Aorta (tissue), 5 donors: ENCODE results near the gene PDZRN4. TPM values are rescaled to one million over a fixed set of nuclear protein-coding genes. Genes with fewer than 3 reads are reported as not detected.

Experiments used
- ATAC-seq: fragments of 200-7000 bp; cut with Tn5 transposase; one replicate; pipeline ENCODE4 v1.9.1; 2022; ENCODE audit warnings: moderate library complexity; ENCODE audit not compliant: low FRiP score
- DNase-seq, 2 donors: peaks; one replicate each; pipeline ENCODE4 v3.0.0-alpha.2; 2020
- H3K27ac ChIP-seq, 2 donors: one replicate each; pipeline ENCODE4 v1.5.1; 2013; ENCODE audit warnings: low read length in 2 of 2, mild to moderate bottlenecking in 2 of 2, moderate library complexity in 2 of 2, control low read depth in 1 of 2, inconsistent platforms in 1 of 2, low read depth in 1 of 2
- H3K27me3 ChIP-seq, 2 donors: one replicate each; pipeline ENCODE4 v1.6.1; 2013; ENCODE audit warnings: control low read depth in 1 of 2, low read length in 1 of 2, mild to moderate bottlenecking in 1 of 2, moderate library complexity in 1 of 2; ENCODE audit not compliant: insufficient read depth in 2 of 2, control insufficient read depth in 1 of 2
- H3K36me3 ChIP-seq, 2 donors: one replicate each; pipeline ENCODE4 v1.6.1; 2013; ENCODE audit warnings: control low read depth in 1 of 2, low read length in 1 of 2, mild to moderate bottlenecking in 1 of 2; ENCODE audit not compliant: insufficient read depth in 2 of 2, control insufficient read depth in 1 of 2
- H3K4me1 ChIP-seq, 2 donors: one replicate each; pipeline ENCODE4 v1.6.1; 2013; ENCODE audit warnings: low read length in 2 of 2, control low read depth in 1 of 2, mild to moderate bottlenecking in 1 of 2, moderate library complexity in 1 of 2; ENCODE audit not compliant: insufficient read depth in 2 of 2, control insufficient read depth in 1 of 2
- H3K4me3 ChIP-seq, 2 donors: one replicate each; pipeline ENCODE4 v1.5.1; 2013; ENCODE audit warnings: low read length in 2 of 2, control low read depth in 1 of 2, mild to moderate bottlenecking in 1 of 2
- H3K9me3 ChIP-seq: one replicate; pipeline ENCODE4 v1.6.1; 2013; ENCODE audit warnings: mild to moderate bottlenecking, low read length; ENCODE audit not compliant: control insufficient read depth
- WGBS, 2 donors: extraction: QIAGEN DNeasy Blood & Tissue Kit; methylation state at CpG; one replicate each; pipeline ENCODE4 v1.1.7; 2013; 5-methylcytosine and 5-hydroxymethylcytosine counted together
- intact Hi-C, 2 donors: fragments of 100-400 bp; cut with DNase I; formaldehyde crosslinking; loops; one replicate each; pipeline versions ENCODE4 v1.14.2 to v1.15.0; 2022
- polyA plus RNA-seq, 2 donors: library from polyadenylated mRNA; stranded (reverse); fragments of 200-250 nt; gene quantifications; one replicate each; pipeline ENCODE4 v1.2.3, GENCODE V29; 2013
- total RNA-seq, 2 donors: library from RNA; stranded (reverse); fragmentation: NEBNext Ultra II Directional; extraction: Animal tissue kit (Norgen Biotek cat#: 25700); gene quantifications; one replicate each; pipeline ENCODE4 v1.2.1, GENCODE V29; 2021
- donor health status: healthy with polysubstance abuse.
- donor health status: Bipolar disorder and iron deficiency.
- donor health status: DM: no; HTN: no; CAD: no.
- donor health status: DM: no; HTN: no; CAD: no.
- donor health status: DM: yes; HTN: yes; CAD: no.

The PDZRN4 gene
- total and polyA plus RNA-seq, 4 donors, result 1.2 to 11.2 (median 4.3) TPM

DNA sequence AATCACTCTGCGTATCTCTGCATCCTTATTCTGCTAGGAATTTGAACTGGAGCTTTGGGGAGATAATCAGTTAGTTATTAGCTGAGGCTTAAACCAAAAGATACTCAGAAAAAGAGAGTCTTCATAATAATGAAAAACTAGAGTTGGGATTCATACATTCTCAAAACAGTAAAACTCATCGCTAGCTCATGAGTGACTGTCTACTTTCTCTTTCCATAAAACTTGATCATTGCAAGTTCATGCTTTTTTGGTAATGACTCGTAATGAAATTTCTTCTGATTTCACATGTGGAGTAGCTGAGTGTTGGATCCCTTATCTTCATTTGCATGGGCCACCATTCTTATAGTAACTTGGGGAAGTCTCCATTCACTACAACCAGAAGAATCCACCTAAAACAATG lies 397.7 kb downstream of the PDZRN4 start:
- no peaks in the 10 kb centered on the region for H3K36me3 ChIP-seq
- 89 to 94% methylated on average over 3 of the region's 3 CpGs for WGBS, 2 donors
- intact Hi-C loops, result no loop called here
- ATAC-seq, result no peak
- no peaks in the 10 kb centered on the region for H3K27me3 ChIP-seq
- no peaks in the 10 kb centered on the region for H3K4me1 ChIP-seq
- no peak overlapping the region for H3K27ac ChIP-seq
- H3K9me3 ChIP-seq, result peaks cover 2% of the 10 kb centered on the region
- H3K4me3 ChIP-seq, result no peak overlapping the region
- DNase-seq, result no peak

DNA sequence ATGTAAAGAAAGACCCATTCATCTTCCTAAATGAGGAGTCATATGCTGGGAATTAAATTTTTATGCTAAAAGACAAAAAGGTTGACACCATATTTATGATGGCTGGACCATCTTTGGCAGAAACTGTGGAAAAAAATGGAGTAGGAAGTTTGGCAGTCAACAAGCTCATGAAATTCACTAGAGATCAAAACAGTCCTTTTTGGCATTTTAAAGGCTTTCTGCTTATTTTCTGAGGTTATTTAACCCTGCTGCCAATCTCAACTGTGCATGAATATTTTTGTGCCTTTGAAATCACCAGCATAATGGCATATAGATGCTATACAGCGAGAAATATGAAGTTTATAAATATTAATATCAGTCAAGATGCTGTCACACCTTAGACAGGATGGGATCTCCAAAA lies 399.5 kb downstream of the PDZRN4 start:
- no peaks in the 10 kb centered on the region for H3K4me1 ChIP-seq
- ATAC-seq, result no peak
- no peak for DNase-seq
- H3K36me3 ChIP-seq, result no peaks in the 10 kb centered on the region
- H3K4me3 ChIP-seq, result no peak overlapping the region
- H3K27me3 ChIP-seq, result no peaks in the 10 kb centered on the region
- peaks cover 2% of the 10 kb centered on the region for H3K9me3 ChIP-seq
- no peak overlapping the region for H3K27ac ChIP-seq
- intact Hi-C loops, result no loop called here
- 84 to 89% methylated on average over 1 of the region's 1 CpG for WGBS, 2 donors

DNA sequence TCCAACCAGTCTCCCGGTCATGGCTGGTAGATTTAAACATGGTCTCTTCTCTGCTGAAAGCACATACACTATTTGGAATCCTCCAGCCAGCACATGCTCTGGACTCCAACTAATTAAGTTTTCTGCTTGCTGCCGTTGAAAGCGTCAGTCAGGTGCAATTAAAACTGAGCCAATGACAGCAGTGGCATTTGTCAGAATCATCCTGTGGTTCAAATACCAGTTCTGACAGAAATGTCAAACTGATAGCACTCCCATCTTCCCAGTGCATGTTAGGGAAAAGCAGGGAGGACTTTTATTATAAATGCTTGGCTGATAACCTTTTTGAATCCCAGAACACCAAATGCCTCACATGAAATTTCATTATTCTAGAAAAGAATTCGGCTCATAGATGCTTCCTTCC lies 401.8 kb downstream of the PDZRN4 start:
- H3K4me1 ChIP-seq, result no peaks in the 10 kb centered on the region
- no peaks in the 10 kb centered on the region for H3K27me3 ChIP-seq
- WGBS, 2 donors, result 70 to 77% methylated on average over 4 of the region's 4 CpGs
- ATAC-seq (no peak), DNase-seq (no peak)
- intact Hi-C loops, result no loop called here
- H3K4me3 ChIP-seq, result no peak overlapping the region
- no peak overlapping the region for H3K27ac ChIP-seq
- H3K9me3 ChIP-seq, result no peaks in the 10 kb centered on the region
- no peaks in the 10 kb centered on the region for H3K36me3 ChIP-seq

DNA sequence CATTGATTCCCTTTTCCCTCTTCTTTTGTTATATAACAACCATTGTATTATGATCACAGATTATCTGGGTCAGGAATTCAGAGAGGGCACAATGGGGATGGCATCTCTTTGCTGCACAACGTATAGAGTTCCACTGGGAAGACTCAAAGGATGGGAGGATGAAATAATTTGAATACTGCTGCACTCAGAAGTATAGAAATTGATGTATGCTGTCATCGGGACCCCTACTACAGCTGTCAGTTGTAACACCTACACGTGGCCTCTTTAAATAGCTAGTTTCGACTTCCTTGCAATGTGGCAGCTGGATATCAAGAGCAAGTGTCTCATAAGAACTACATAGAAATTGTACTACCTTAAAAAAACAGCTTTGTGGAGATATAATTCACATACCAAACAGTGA lies 408.1 kb downstream of the PDZRN4 start:
- Histone ChIP-seq H3K27ac (no peak overlapping the region), H3K36me3 (no peaks in the 10 kb centered on the region), H3K4me1 (no peaks in the 10 kb centered on the region), H3K27me3 (no peaks in the 10 kb centered on the region), H3K4me3 (no peak overlapping the region), H3K9me3 (no peaks in the 10 kb centered on the region)
- DNase-seq (no peak), ATAC-seq (no peak)
- intact Hi-C loops, result no loop called here
- WGBS, 2 donors, result 71 to 75% methylated on average over 4 of the region's 4 CpGs

DNA sequence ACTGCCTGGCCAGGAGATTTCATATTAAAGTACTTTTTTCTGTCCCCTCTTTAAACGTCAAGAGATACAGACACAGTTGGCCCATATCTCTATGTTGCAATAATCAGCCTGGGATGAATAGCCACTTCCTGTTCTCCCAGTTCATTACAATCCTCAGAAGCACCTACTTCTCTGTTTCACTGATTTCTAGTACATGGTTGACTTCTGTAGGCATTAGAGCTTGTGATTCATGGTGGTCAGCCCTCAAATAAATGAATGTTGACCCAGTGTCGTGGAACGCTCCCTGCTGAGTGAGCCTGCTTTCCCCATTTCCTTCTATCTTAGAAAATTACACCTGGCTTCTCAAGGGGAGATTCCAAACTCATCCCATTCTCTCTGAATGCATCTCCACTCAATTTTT lies 416.7 kb downstream of the PDZRN4 start:
- Histone ChIP-seq H3K4me3 (no peak overlapping the region), H3K27me3 (no peaks in the 10 kb centered on the region), H3K36me3 (no peaks in the 10 kb centered on the region), H3K27ac (no peak overlapping the region), H3K9me3 (no peaks in the 10 kb centered on the region), H3K4me1 (no peaks in the 10 kb centered on the region)
- 50 to 64% methylated on average over 3 of the region's 3 CpGs for WGBS, 2 donors
- no peak for DNase-seq
- intact Hi-C loops, result no loop called here
- ATAC-seq, result no peak

DNA sequence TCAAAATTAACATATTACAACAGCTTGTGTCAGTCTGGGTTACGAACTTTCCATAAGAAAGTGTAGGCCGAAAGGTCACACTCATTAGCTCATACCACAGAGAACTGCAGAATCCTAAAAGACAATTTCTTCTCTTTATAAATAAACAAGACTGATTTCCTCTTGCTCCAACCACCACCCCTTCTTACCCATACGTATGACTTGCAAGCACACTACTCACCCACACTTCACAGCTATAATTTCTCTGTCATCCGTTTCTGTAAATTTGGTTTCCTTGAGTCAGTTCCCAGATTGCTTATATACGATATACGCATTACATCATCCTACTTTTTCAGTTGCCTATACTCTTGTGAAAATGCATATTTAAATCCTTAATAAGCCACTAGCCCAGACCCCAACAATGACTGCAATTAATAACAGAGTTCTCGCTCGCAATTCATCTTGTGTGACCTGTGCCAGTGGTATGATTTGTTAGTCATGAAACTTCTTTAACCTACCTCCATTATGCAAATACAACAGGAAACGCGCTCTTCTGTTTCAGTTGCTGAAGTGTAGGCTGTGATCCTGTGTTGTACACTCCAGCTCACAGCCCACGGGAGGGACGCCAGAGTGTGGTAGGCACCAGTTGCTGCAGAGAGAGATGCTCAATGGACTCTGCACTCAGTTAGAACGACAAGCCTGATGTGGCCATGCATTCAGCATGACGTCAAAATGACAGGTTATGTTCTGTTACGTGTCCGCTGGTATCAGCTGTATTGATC lies 417.6 kb downstream of the PDZRN4 start:
- H3K36me3 ChIP-seq, result no peaks in the 10 kb centered on the region
- no peaks in the 10 kb centered on the region for H3K4me1 ChIP-seq
- whole genome bisulfite sequencing, 2 donors, result 72 to 73% methylated on average over 16 of the region's 16 CpGs
- H3K27me3 ChIP-seq, result no peaks in the 10 kb centered on the region
- no peak overlapping the region for H3K27ac ChIP-seq
- ATAC-seq (no peak), DNase-seq (no peak)
- no peaks in the 10 kb centered on the region for H3K9me3 ChIP-seq
- intact Hi-C loops, result no loop called here
- H3K4me3 ChIP-seq, result no peak overlapping the region

DNA sequence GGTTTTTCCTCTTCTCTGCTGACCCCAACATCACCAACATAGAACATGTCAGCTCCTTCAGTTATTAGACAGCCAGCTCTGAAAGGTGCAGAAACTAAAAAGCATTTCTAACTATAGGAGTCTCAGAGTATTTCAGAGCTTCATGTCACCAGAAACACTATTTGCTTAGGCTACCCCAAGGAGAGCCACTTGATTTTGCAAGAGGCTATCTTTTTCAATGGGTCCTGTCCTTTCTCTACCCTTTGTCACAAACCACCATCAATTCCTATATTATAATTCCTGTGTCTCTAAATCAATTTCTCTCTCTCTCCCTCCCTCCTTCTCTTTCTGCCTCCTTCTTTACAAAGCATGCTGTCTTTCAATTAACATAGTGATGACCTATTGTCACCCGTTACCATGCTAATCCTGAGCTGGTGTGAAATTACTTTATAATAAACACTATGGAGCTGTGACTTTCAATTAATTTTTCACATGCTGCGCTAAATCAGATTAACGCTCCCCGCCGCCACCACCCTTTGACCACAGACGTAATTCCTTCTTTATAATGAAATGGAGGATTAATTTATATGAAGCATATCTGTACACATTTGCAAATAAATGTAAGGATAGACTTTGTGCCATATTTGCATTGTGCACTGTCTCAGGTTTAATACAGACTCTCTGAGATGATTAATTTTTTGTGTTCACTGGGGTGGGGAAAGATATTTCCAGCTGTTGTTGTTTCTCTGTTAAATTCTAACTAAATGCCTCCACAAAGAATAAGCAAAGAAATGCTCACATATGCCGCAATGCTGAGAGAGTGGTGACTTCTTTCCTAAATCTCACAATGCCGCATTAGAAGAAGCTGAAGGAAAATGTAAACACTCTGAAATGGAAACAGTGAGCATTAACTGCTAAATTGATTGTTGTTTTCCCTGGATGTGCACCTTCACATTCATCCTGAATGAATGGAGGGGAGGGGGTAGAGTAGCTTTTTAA lies 418.6 kb downstream of the PDZRN4 start:
- intact Hi-C loops, result no loop called here
- no peaks in the 10 kb centered on the region for H3K36me3 ChIP-seq
- no peak for DNase-seq
- ATAC-seq, result no peak
- H3K27me3 ChIP-seq, result no peaks in the 10 kb centered on the region
- H3K4me1 ChIP-seq, result no peaks in the 10 kb centered on the region
- 80 to 83% methylated on average over 8 of the region's 8 CpGs for WGBS, 2 donors
- H3K9me3 ChIP-seq, result no peaks in the 10 kb centered on the region
- no peak overlapping the region for H3K4me3 ChIP-seq
- H3K27ac ChIP-seq, result no peak overlapping the region

DNA sequence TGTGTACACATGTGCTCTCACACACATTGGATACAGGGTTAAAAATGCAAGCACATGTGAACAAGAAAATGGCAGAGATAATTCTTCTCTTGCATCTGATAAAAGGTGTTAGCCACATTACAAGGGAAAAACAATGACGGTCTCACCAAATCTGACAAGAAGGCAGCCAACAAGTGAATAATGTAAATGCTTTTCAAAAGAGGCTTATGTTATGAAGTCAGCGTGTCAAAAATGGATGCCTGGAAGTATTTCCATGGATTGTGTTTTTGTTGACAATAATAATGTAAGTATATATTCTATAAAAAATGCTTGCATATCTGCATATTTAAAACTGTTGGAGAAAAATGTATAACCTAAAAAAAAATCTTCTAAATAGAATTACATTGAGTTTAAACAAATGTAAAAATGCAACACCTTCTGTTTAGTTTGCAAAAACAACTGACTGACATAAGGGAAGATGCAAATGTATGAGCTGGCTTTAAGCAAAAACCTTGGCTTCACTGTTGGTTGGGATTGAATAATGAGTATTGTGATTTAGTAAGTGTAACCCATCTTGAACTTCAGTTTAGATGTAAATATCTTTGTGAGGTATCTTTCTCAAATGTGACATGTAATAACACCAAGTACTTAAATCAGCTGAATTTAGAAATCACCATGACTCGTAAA lies 424.9 kb downstream of the PDZRN4 start:
- ATAC-seq (no peak), DNase-seq (no peak)
- no peak overlapping the region for H3K4me3 ChIP-seq
- 78 to 82% methylated on average over 3 of the region's 3 CpGs for WGBS, 2 donors
- H3K4me1 ChIP-seq, result no peaks in the 10 kb centered on the region
- H3K27me3 ChIP-seq, result no peaks in the 10 kb centered on the region
- intact Hi-C loops, result no loop called here
- no peaks in the 10 kb centered on the region for H3K9me3 ChIP-seq
- H3K36me3 ChIP-seq, result no peaks in the 10 kb centered on the region
- H3K27ac ChIP-seq, result no peak overlapping the region
